Neuron (in vitro differentiated cells): ENCODE data around the gene CPNE4.

Experiments
- H2AFZ ChIP-seq: one replicate; pipeline ENCODE4 v1.6.1; 2013; ENCODE audit warnings: low read depth, mild to moderate bottlenecking, inconsistent platforms, low read length, moderate library complexity
- H3K27me3 ChIP-seq: one replicate; pipeline ENCODE4 v1.6.1; 2013; ENCODE audit warnings: low read length; ENCODE audit not compliant: insufficient read depth
- H3K36me3 ChIP-seq: one replicate; pipeline ENCODE4 v1.6.1; 2013; ENCODE audit warnings: low read length; ENCODE audit not compliant: insufficient read depth
- H3K4me1 ChIP-seq: one replicate; pipeline ENCODE4 v1.6.1; 2013; ENCODE audit warnings: low read length; ENCODE audit not compliant: insufficient read depth
- H3K4me3 ChIP-seq: 2 replicates; pipeline ENCODE4 v1.5.1; 2013; ENCODE audit warnings: mild to moderate bottlenecking, low read length, moderate library complexity
- H3K9me3 ChIP-seq: one replicate; pipeline ENCODE4 v1.6.1; 2013; ENCODE audit warnings: low read length

The CPNE4 gene

GRCh38 chr3:131630097-131630496 lies 404.7 kb downstream of the CPNE4 start:
- Histone ChIP-seq H3K4me1 (no peaks in the 10 kb centered on the region), H3K36me3 (no peaks in the 10 kb centered on the region), H2AFZ (no peak overlapping the region), H3K27me3 (no peaks in the 10 kb centered on the region), H3K9me3 (no peaks in the 10 kb centered on the region), H3K4me3 (no peak overlapping the region)

DNA sequence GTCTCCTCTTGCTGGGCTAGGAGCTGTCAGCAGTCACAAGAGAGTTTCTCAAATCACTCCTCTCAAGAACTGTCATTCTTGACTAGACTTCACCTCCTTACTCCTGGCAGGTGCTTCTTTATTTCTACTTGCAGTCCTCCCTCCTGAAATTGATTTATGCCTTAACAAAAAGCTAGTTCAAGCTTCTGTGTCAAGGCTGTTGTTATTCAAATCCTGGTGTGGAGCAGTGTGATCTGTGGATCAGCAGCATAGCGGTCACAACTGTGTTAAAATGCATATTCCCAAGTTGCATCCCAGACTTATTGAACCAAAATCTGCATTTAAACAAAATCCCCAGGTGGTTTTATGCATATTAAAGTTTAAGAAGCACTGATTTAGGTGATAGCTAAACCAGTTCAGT lies 411.4 kb downstream of the CPNE4 start:
- no peaks in the 10 kb centered on the region for H3K36me3 ChIP-seq
- H3K4me3 ChIP-seq: no peak overlapping the region
- H3K27me3 ChIP-seq: no peaks in the 10 kb centered on the region
- H3K9me3 ChIP-seq: no peaks in the 10 kb centered on the region
- H2AFZ ChIP-seq: no peak overlapping the region
- H3K4me1 ChIP-seq: peaks cover 10% of the 10 kb centered on the region

DNA sequence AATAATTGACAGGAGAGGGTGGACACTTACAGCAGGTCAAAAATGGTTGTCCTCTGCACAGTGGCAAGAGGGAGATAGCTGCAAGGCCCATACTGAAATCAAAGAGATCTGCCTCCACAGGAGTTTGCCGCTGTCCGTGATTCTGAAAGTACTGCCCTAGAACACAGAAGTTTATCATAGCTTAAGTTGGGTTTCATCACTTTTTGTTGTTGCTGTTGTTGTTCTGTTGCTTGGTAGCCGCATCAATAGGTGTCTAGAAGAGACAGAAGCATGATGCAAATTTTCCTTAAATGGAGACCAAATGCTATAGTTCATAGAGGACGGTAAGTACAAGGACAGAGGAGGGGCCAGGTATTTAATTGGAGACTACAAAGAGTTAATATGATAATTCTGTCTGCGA lies 412.1 kb downstream of the CPNE4 start:
- no peaks in the 10 kb centered on the region for H3K9me3 ChIP-seq
- peaks cover 10% of the 10 kb centered on the region for H3K4me1 ChIP-seq
- H2AFZ ChIP-seq: no peak overlapping the region
- no peaks in the 10 kb centered on the region for H3K36me3 ChIP-seq
- no peak overlapping the region for H3K4me3 ChIP-seq
- no peaks in the 10 kb centered on the region for H3K27me3 ChIP-seq

- no peaks in the 10 kb centered on the region for H3K27me3 ChIP-seq
- no peaks in the 10 kb centered on the region for H3K36me3 ChIP-seq
- H3K4me3 ChIP-seq: no peak overlapping the region
- H3K4me1 ChIP-seq: peaks cover 10% of the 10 kb centered on the region
- no peaks in the 10 kb centered on the region for H3K9me3 ChIP-seq
- H2AFZ ChIP-seq: no peak overlapping the region
These were observed 413.8 kb downstream of the CPNE4 start for GRCh38 chr3:131620977-131621376.

DNA sequence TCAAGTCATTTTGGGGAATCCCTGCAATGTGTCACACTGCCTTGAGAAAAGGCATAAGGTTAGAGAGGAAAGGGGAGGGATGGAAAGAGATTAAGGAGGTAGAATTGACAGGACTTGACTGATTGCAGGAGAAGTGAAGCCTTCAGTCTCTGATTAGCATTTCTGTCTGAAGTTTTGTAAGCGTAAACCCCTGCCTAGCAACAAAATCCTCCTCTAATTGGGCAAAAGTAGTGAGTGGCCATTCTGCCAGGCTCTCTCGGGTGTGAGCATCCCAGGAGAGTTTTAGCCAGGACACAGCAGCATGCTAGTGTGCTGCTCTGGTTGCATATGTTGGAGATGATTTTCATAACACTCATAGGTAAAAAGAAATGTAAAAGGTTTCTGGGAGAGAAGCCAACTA lies 415.0 kb downstream of the CPNE4 start:
- Histone ChIP-seq H3K27me3 (no peaks in the 10 kb centered on the region), H3K4me3 (no peak overlapping the region), H3K36me3 (no peaks in the 10 kb centered on the region), H3K4me1 (peaks cover 10% of the 10 kb centered on the region), H3K9me3 (no peaks in the 10 kb centered on the region), H2AFZ (no peak overlapping the region)

- no peaks in the 10 kb centered on the region for H3K36me3 ChIP-seq
- no peak overlapping the region for H3K4me3 ChIP-seq
- H2AFZ ChIP-seq: no peak overlapping the region
- H3K4me1 ChIP-seq: peaks cover 4% of the 10 kb centered on the region
- no peaks in the 10 kb centered on the region for H3K9me3 ChIP-seq
- H3K27me3 ChIP-seq: no peaks in the 10 kb centered on the region
These were observed 418.1 kb downstream of the CPNE4 start for GRCh38 chr3:131616719-131617118.

DNA sequence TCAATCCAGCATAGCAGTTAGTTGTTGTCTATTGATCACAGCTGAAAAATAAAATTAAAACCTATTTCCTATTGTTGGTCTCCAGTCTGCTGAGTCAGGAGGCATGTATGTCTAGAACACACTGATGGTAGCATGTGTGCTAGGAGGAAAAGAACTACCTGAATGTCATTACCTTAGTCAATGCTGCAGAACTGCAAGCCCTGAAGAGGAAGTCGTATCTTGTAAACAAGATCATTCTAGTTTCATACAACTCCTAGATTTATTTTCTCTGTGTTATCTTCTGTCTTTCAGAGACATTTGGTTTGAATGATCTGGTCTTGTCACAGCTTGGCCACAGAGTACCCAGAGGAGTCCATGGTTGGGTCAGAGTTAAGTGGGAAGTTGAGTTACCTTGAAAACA lies 422.1 kb downstream of the CPNE4 start:
- H2AFZ ChIP-seq: no peak overlapping the region
- H3K4me1 ChIP-seq: no peaks in the 10 kb centered on the region
- no peaks in the 10 kb centered on the region for H3K27me3 ChIP-seq
- H3K36me3 ChIP-seq: no peaks in the 10 kb centered on the region
- H3K9me3 ChIP-seq: no peaks in the 10 kb centered on the region
- H3K4me3 ChIP-seq: no peak overlapping the region

GRCh38 chr3:131610174-131610573 lies 424.6 kb downstream of the CPNE4 start:
- Histone ChIP-seq H3K9me3 (no peaks in the 10 kb centered on the region), H3K4me3 (no peak overlapping the region), H2AFZ (no peak overlapping the region), H3K36me3 (no peaks in the 10 kb centered on the region), H3K4me1 (no peaks in the 10 kb centered on the region), H3K27me3 (no peaks in the 10 kb centered on the region)

DNA sequence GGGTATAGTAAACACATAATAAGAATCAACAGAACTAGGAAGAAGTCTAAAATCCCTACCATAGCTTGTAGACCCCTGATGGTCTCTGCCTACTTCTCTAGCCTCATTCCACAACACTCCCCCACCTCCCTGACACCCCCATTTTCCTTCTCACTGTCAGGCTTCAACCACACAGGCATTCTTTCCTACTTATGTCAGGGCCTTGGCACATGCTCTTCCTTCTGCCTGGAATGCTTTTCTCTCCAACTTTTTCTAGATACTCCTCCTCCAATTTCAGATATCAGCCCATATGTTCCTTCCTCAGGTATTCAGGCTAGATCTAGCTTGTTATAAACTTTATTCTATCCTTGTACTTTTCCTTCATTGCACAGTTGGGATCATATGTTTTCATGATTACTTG lies 426.1 kb downstream of the CPNE4 start:
- H2AFZ ChIP-seq: no peak overlapping the region
- no peaks in the 10 kb centered on the region for H3K9me3 ChIP-seq
- no peaks in the 10 kb centered on the region for H3K4me1 ChIP-seq
- no peaks in the 10 kb centered on the region for H3K27me3 ChIP-seq
- no peaks in the 10 kb centered on the region for H3K36me3 ChIP-seq
- H3K4me3 ChIP-seq: no peak overlapping the region

DNA sequence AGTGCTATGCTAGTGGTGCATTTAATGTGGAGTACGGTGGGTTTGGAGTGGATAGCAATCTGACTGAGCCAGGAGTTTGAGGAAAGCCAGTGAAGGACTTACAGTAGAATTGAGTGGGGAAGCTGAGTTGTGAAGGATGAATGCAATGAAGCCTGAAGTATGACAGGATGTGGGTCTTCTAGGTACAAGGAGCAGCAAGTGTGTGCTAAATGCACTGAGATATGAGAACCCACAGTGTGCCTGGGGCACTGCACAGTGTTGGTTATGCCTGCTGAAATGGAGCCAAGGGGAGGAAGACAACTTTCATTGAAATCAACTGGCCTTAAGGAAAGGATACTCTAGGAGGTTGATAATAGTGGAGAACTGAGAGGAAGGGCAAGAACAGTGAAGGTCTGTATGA lies 426.5 kb downstream of the CPNE4 start:
- H3K27me3 ChIP-seq: no peaks in the 10 kb centered on the region
- H3K36me3 ChIP-seq: no peaks in the 10 kb centered on the region
- H3K4me1 ChIP-seq: no peaks in the 10 kb centered on the region
- H2AFZ ChIP-seq: no peak overlapping the region
- H3K9me3 ChIP-seq: no peaks in the 10 kb centered on the region
- H3K4me3 ChIP-seq: no peak overlapping the region

DNA sequence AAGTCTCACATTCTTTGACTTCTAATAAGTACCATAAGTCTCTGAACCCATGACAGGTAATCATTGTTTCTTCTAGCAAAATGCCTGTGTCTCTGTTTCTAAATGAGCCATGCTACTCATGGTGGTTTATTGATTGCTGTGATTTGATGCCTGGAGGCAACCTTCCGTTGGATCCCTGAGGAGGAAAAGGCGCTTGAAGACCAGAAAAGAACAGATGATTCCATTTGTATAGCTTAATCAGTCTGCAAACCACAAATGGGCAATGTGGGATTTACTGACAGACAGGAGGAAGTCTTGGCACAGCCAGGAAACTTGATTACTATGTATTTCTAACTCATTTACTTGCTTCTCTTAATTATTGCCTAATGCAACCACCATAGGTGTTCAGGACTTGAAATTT lies 428.9 kb downstream of the CPNE4 start:
- no peaks in the 10 kb centered on the region for H3K27me3 ChIP-seq
- H2AFZ ChIP-seq: no peak overlapping the region
- H3K36me3 ChIP-seq: no peaks in the 10 kb centered on the region
- H3K9me3 ChIP-seq: no peaks in the 10 kb centered on the region
- H3K4me3 ChIP-seq: no peak overlapping the region
- no peaks in the 10 kb centered on the region for H3K4me1 ChIP-seq

DNA sequence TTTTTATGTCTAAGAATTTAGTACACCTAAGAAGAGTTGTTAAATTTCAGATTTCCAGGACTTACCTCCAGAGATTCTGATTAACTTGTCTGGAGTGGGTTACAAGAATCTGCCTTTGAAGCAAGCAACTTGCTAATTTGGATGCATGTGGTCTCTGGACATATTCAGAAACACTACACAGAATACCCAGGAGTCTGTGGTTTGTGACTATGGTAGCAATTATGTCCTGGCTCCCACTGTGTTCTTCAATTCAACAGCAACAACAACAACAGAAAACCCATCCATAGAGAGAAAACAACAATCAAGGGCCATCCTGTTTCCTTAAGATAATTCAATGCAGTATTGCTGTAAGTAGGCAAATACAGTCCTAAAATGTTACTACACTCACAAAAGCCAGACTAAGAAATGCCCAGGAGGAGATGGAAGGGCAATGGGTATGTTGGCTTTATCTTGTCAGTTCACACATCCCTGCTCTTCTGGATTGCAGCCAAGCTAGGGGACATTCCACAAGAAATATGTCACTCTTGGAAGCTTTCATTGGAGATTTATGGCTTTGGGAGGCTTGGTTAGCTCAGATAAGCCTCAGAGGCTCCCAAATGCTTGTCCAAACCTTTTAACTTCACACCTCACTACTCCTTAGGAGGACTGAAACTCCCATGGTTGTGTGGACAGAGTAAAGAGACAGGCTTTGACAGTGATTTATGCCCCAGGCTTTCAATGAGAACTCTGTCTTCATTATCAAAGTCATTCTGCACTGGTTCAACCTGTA lies 432.6 kb downstream of the CPNE4 start:
- no peaks in the 10 kb centered on the region for H3K9me3 ChIP-seq

GRCh38 chr3:131597816-131598215 lies 437.0 kb downstream of the CPNE4 start:
- Histone ChIP-seq H3K4me3 (no peak overlapping the region), H3K4me1 (no peaks in the 10 kb centered on the region), H3K36me3 (no peaks in the 10 kb centered on the region)

More for the DNA sequence above, 432.6 kb downstream of the CPNE4 start:
- H3K4me1 ChIP-seq: no peaks in the 10 kb centered on the region
- no peaks in the 10 kb centered on the region for H3K36me3 ChIP-seq
- H3K4me3 ChIP-seq: no peak overlapping the region
- H2AFZ ChIP-seq: no peak overlapping the region
- H3K27me3 ChIP-seq: no peaks in the 10 kb centered on the region

GRCh38 chr3:131596884-131597283 lies 437.9 kb downstream of the CPNE4 start:
- Histone ChIP-seq H3K4me1 (no peaks in the 10 kb centered on the region), H3K9me3 (no peaks in the 10 kb centered on the region), H3K27me3 (no peaks in the 10 kb centered on the region), H3K36me3 (no peaks in the 10 kb centered on the region), H3K4me3 (no peak overlapping the region), H2AFZ (no peak overlapping the region)

More at GRCh38 chr3:131597816-131598215, 437.0 kb downstream of the CPNE4 start:
- Histone ChIP-seq H3K9me3 (no peaks in the 10 kb centered on the region), H3K27me3 (no peaks in the 10 kb centered on the region), H2AFZ (no peak overlapping the region)
